Suppressor macrophage treated with lipopolysaccharide for 1 hour (primary cell): ENCODE data around the gene CDCA3.

ENCODE experiments used
- DNase-seq, 3 donors: peaks; one replicate each; pipeline ENCODE4 v3.0.0-alpha.2; 2020 to 2022

Gene CDCA3

DNA sequence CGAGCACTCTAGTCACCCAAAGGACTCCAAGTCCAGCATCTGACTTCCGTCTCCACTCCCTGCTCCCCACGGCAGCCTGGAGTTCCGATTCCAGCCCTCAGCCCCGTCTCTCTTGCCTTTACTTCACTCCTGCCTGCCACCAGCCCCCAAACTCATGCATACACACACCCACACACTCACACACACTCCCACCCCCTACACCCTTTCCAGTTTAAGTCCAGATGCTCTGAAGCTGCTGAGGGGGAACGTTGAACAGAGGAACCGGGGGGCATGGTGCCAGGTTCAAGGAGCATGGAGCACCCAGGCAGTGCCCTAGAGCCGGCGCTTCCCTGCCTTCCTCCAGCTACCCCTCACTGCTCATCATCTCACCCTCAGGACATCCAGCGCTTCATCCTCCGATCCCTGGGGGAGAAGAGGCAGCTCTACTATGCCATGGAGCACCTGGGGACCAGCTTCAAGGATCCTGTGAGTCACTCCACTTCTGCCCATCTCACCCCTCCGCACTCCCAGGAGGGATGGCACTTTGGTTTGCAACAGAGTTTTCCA, 19.6 kb downstream of the CDCA3 start:
- no peak for DNase-seq

DNA sequence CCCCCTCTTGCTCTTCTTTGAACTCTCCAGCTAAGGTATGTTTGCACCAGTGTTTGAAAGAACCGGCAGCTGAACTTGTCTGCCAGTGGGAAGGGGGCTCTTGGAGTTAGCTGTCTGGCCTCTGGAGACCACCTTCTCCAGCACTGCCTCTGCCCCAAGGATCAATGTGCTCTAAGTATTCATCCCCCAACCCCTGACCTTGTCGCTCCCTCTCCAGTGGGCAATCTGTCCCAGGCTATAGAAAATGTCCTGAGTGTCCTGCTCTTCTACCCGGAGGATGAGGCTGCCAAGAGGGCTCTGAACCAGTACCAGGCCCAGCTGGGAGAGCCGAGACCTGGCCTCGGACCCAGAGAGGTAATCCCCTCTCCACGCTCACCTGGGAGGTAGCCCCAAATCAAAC, 20.1 kb downstream of the CDCA3 start:
- DNase-seq, result no peak

DNA sequence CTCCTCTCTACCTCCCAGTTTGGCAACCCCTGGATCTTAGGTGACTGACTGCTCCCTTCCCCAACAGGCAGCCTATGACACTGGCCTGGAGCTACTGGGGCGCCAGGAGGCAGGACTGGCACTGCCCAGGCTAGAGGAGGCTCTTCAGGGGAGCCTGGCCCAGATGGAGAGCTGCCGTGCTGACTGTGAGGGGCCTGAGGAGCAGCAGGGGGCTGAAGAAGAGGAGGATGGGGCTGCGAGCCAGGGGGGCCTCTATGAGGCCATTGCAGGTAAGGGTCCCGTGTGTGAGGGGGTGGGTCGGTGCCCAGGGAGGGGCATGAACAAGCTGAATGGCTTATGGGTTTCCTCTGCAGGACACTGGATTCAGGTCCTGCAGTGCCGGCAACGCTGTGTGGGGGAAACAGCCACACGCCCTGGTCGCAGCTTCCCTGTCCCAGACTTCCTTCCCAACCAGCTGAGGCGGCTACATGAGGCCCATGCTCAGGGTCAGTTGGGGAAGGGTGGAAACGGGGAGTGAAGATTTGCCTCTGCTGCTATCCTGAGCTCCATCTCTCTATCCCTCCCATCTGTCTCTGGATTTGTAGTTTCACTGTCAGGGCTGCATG, 20.7 kb downstream of the CDCA3 start:
- DNase-seq, result peak in 1 of 3 donors; percentile 22

DNA sequence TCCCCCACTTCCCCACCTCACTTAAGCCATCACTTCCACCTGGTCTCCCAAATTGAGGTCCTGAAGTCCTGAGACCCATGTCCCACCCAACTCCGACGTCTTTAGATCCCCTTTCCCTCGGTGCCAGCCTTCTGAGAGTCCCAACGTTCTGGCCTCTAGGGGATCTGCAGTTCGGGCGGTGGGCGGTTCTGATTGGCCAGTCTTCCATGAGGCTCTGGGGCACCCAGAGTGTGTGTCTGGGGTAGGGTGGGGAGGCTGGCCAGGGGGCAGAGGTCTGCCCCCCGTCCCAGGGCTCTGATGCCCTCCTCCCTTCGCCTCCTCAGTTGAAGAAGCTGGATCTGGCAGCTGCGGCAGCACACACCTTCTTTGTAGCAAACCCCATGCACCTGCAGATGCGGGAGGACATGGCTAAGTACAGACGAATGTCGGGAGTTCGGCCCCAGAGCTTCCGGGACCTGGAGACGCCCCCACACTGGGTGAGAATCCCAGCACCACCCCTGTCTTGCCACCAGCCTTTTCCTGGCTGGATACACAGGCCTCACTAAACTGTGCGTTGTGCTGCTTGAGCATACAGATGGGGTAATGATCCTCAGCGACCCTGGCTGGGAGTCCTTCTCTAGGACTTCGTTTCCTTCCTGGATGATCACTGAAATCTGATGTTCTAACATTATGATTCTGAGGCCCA, 21.4 kb downstream of the CDCA3 start:
- DNase-seq, result no peak

DNA sequence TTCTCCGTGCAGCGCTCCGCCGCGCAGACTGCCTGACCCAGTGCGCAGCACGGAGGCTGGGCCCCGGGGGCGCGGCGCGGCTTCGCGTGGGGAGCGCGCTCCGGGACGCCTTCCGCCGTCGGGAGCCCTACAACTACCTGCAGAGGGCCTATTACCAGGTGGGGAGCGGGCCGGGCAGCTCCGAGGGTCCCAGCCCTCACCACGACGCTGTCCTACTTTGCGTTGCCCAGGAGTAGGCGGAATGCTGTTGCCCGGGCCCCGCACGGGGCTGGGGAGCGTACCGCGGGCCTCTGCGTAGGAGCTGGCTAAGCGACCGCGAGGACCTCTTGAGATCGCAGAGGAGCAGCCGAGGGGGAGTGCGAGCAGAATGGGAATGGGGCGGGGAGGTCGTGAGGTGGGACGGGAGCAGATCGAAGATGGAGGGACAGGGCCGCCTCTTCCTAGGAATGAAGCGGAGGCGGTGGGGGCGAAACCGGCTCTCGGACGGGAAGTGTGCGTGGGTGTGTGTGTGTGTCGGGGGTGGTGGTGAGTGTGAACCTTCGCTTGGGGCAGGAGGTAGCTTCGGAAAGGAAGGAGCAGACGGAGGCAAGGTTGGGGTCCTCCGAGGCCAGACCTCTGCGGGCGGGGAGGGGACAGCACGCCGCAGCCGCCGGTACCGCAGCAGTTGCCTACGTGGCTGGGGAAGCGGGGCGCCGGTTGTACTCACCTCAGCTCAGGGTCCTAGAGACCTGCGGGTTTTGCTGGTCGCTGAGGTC, 22.1 kb downstream of the CDCA3 start:
- peak in 2 of 3 donors; percentile 31 to 46 for DNase-seq

DNA sequence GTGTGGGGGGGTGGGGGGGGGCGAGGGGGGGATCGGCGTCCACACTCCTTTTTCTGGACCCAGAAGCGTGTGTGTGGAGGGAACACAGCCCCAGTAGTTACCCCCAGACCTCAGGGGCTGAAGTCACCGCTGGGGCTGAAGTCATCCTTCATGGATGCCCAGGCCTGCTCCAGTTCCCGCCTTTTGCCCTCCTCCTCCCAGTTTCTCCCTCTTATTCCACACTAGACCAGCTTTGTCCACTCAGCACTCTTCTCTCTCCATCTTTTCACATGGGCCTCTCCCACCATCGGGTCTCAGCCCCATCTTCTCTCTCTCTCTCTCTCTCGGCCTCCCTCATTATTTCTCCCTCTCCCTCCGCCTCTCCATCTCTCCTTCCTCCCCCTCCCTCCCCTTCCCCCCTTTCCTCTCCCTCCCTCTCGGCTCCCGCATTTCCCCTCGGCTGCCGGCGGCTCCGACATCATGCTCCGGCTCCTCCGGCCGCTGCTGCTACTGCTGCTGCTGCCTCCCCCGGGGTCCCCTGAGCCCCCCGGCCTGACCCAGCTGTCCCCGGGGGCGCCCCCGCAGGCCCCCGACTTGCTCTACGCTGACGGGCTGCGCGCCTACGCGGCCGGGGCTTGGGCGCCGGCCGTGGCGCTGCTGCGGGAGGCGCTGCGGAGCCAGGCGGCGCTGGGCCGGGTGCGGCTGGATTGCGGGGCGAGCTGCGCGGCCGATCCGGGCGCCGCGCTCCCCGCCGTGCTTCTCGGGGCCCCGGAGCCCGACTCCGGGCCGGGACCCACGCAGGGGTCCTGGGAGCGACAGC, 22.9 kb downstream of the CDCA3 start, which contains the start of gene P3H3:
Gene P3H3 (plus strand): TSS at position 426 of the 799 bp plus-strand sequence. CDS start 34 bp downstream, at position 460.
- DNase-seq, result peak in 1 of 3 donors; percentile 56

DNA sequence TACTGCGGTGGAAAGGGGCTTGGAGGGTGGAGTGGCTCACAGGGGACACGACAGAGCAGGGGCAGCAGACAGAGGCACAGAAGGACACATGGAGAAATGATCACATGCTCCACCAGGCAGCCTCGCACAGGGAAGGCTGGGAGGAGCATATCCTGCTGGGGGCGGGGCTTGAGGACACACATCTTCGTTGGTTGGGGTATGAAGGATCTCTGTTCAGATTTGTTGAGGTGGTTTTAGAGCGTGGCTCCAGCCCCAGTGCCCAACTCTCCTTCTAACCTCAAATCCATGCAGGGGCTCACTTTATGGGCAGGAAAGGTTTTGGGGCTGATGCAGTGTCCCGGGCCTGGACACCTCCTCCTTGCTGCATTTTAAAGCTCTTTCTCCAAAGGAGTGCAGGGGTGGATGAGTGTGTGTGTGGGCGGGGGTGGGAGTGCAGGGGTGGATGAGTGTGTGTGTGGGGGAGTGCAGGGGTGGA, 23.6 kb downstream of the CDCA3 start:
- peak; percentile 49 to 73 (median 57) for DNase-seq

DNA sequence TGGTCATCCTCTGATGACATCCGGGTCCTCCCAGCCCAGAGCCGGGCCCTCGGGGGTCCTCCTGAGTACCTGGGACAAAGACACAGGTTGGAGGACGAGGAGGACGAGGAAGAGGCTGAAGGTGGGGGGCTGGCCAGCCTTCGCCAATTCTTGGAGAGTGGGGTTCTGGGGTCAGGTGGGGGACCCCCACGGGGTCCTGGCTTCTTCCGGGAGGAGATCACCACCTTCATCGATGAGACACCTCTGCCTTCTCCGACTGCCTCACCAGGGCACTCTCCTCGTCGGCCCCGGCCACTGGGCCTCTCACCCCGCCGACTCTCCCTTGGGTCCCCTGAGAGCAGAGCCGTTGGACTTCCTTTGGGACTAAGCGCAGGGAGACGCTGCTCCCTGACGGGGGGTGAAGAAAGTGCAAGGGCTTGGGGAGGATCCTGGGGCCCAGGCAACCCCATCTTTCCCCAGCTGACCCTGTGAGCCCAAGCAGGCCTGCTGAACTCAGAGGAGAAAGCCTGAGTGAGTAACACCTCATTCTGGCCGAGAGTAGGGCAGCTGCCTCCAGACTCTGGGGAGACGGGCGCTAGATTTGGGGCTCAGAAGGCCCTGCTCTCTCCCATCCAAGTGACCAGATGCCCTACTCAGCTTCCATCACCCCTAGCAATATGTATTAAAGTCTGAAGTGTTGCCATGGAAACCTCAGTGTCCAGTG, 24.2 kb downstream of the CDCA3 start:
- no peak for DNase-seq

DNA sequence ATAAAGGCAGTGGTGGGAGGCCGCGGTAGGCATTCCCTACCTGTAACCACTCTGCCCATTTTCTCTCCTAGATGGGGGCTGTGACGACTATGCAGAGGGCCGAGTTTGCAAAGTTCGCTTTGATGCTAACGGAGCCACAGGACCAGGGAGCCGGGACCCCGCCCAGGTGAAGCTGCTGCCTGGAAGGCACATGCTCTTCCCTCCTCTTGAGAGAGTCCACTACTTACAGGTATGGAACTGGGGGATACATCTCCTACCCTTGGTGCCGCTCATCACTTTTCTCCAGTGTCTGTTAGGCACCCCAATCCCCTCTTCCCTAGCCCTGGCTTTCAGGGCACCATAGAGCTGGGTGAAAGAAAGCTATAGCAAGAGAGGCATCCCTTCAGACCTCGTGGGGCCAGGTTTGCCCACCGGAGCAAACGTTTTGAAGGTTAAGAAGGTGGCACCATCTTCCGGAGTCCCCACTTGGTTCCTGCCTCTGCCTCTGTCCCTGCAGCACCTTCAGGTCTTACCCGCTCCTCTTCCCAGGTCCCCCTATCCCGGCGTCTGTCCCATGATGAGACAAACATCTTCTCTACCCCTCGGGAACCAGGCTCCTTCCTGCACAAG, 24.9 kb downstream of the CDCA3 start:
- no peak for DNase-seq

DNA sequence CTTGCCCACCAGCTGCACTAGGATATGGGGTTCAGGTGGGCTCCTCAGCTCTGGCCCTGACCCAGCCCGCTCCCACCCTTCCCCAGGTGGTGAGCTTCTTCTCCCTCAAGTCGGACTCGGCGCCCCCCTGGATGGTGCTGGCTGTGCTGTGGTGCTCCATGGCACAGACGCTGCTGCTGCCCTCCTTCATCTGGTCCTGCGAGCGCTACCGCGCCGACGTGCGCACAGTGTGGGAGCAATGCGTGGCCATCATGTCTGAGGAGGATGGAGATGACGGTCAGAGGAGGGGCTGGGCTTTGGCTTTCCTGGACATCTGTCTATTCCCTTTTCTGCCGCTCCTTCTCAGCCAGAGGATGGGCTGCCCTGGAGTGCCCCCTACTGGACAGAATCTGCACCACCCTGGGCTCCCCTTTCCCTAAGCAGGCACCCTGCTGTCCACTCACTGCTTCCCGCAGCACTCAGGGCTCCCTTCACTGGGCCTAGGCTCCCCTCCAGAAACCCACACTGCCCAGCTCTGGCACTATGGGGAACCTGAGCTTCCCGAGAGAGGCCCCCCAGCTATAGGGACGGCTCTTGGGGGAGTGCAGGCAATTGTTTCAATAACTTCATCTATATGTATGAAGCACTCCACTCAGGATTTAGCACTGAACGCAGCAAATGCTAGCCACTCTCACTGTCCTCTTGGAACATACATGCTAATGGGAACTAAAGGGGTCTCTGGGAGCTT, 25.5 kb downstream of the CDCA3 start:
- DNase-seq, result peak; percentile 89 to 92 (median 92)

DNA sequence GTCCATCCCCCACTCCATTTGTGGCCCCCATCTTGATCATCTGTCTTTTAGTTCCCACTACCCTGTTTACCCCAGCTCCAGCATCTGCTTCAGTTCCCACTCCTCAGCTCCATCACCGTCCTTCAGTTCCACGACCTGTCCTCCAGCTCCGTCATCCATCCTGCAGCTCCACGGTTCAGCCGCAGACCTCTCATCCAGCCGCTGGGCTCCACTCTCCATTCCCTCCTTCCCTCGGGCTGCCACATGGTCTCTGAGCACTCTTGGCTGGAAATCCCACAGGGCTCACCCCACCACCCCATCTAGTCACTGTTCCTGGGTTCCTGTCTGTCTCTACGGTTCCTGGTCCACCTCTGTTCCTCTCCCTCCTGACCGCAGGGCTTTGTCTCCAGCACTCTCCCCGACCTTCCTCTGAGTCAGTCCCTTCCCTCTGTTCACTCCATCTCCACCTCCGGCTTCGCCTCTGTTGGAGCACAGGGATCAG, 26.1 kb downstream of the CDCA3 start:
- peak in 1 of 3 donors; percentile 20 for DNase-seq

DNA sequence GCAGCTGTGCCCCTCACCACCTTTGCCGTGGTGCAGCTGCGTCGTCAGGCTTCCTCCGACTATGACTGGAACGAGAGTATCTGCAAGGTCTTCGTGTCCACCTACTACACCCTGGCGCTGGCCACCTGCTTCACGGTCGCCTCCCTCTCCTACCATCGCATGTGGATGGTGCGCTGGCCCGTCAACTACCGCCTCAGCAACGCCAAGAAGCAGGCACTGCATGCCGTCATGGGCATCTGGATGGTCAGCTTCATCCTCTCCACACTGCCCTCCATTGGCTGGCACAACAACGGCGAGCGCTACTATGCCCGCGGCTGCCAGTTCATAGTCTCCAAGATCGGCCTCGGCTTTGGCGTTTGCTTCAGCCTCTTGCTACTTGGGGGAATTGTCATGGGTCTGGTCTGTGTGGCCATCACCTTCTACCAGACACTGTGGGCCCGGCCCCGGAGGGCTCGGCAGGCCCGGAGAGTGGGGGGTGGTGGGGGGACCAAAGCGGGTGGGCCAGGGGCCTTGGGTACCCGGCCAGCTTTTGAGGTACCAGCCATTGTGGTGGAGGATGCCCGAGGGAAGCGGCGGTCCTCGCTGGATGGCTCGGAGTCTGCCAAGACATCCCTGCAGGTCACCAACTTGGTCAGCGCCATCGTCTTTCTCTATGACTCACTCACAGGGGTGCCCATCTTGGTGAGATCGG, 26.9 kb downstream of the CDCA3 start:
- DNase-seq, result peak in 1 of 3 donors; percentile 11

DNA sequence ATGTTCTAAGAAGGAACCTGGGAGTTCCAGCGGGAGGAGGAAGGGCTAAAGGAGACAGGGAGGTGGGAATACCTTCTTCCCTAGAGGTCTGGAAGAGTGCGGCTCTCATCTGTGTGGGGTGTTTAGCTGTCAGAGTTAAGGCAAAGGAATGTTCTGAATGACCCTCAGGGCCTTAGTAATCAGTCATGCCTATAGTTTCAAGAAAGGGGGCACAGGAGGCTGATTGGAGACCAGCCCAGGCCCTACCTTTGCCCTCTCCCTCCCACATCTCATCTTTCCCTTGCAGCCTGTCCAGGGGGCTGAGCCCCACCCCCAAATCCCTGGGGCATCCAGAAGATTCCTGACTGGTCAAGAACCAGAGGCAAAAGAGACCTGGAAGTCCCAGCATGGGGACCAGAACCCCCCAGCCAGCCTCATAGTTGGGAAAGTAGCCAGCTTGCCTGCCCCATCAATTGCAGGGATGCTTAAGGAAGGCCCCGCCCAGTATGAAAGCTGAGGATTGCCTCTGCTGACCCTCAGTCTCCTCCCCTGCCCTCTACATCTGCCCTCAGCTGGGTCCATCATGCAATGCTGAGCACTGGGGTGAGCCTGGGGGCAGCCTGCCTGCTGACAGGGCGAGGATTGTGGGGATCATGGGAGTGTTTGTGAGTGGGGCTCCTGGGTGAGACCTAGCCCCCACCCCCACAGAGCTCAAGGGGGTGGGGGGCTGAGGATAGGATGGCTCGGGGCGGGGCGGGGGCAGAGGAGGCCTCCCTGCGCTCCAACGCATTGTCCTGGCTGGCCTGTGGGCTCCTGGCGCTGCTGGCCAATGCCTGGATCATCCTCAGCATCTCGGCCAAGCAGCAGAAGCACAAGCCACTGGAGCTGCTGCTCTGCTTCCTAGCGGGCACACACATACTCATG, 27.7 kb downstream of the CDCA3 start:
- peak in 1 of 3 donors; percentile 9 for DNase-seq

DNA sequence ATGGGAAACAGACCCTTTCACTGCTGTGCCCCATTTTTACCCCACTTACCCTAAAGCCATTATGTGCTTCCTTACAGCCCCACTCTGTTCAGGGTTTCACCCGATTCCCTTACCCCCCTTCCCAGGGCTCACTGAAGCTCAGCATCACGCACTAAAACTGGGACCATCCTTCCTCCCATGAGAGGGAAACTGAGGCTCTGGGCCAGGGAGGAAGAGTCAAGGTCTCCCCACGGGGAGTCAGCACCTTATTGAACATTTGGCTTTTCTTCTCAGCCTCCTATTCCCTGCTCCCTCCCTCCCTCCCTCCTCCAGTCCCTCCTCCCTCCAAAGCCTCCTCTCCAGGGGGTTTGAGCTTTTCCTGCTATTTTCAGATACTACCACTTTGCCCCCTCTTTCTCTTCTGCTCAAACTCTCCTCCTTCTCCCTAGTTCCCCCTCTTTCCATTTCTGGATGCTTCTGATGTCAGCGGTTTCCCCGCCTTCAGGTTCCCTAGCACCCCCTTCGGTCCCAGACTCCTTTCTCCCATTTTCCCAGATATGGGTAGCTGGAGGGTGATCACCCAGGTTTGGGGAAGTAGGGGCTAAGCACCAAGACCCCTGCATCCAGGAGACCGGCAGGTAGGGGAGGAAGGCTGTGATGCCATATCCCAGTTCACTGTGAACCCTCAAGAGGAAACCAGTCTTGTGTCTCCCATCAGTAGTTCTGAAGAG, 28.5 kb downstream of the CDCA3 start:
- peak in 1 of 3 donors; percentile 16 for DNase-seq

DNA sequence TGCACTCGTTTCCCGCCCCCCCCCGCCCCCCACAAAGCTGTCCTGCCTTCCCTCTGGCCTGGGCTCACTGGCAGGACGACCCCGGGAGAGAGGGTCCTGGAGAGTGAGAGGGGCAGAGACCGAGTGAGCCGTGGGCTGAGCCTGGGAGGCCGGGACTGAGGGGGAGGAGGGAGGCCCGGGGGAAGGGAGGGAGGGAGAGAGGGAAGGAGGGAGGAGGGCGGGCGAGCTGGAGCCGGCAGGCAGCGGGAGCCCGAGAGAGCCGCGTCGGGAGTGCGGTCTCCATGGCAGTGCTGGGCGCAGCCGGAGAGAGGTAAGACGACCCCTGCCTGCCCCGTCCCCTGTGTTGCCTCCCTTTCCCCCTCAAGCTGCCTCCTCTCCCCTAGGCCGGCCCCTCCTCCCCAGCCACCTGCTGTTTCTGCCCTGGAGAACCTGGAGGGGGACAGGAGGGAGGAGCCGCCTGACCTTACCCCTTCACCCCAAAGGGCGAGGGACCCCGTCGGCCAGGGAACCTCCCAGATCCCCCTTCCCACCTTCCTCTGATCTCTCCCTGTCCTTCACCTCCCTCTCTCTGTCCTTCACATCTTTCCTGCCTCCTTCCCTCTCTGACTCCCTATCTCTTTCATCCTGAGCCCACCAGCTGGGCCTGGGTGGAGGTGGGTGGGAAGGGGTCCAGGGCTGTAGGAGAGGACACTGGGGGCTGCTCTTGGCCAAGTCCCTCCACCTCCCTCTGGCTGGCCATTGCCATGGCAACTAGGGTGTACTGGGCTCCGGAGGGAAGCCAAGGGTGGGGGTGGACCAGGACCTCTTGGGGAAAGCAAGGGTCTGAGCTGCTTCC, 29.3 kb downstream of the CDCA3 start, which contains the start of gene GPR162:
Gene GPR162 (plus strand): TSS at position 231 of the 835 bp plus-strand sequence. CDS start 2,078 bp downstream, outside the sequence.
- peak; percentile 31 to 61 (median 39) for DNase-seq

DNA sequence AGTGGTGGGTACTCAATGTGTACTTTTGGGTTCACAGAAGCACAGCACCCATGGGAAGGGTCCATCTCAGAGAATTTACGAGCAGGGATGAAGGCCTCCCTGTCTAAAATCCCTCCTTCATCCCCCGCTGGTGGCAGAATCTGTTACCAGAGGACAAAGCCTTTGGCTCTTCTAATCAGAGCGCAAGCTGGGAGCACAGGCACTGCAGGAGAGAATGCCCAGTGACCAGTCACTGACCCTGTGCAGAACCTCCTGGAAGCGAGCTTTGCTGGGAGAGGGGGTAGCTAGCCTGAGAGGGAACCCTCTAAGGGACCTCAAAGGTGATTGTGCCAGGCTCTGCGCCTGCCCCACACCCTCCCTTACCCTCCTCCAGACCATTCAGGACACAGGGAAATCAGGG, 30.9 kb downstream of the CDCA3 start:
- DNase-seq, result peak in 1 of 3 donors; percentile 12
